Ammon's horn (tissue), 1 donor: ENCODE measurements around the gene PRPF39.

Experiments
- DNase-seq: peaks from one replicate; pipeline ENCODE4 v3.0.0-alpha.2; 2016; ENCODE audit warnings: low spot score

PRPF39 gene

DNA sequence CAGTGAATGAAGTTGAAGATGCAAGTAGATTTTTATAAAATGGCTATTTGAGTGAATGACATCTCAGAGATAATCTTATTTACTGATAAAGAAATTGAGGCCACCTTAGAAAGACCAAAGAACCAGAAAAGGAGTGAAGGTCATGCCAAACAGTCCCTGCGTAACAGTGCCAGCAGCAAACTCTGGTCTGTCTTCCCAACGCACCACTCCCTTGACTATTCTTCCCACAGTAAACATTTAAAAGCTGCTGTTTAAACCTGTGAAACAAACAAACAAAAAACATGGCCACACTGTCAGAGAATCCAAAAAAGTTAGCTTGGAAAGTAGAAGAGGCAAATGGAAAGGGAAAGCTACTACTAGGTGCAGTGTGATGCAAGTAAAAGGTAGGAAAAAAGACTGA lies 1.5 kb upstream of the PRPF39 start:
- no peak for DNase-seq

DNA sequence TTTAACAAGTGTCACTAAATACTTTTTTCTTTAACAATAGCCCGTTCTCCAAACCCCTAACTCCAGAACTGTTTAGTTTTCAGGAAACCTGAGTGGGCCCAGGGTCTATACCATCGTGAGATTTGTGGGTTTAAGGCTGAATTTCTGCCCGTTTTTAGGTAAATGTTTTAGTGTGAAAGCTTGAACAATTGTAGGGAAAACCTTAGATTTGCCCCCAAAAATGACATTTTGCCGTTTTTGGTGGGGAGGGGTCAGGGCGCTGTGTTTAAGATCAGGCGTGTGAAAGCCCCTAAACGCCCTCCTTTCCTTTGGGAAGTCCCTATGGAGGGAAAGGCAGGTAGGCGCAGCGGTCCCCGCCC lies 320 bp upstream of the PRPF39 start:
- no peak for DNase-seq

DNA sequence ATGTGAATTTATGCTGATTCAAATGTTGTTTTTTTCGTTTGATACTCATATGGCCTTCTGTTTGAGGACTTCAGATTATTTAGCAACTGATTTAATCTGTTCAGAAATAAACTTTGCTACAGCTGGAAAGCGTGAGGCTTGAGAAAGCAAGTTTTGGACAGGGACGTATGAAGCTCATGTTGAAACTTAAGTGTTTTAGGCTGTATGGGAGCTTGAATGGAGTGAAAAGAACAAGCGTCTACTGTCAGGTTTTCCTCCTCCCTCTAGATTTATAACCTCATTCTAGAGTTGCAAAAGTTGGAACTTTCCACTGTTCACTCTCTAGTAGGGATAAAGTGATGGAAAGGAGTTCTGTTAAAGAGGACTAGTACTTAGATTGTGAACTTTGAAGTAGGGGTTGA lies 1.0 kb downstream of the PRPF39 start:
- no peak for DNase-seq

DNA sequence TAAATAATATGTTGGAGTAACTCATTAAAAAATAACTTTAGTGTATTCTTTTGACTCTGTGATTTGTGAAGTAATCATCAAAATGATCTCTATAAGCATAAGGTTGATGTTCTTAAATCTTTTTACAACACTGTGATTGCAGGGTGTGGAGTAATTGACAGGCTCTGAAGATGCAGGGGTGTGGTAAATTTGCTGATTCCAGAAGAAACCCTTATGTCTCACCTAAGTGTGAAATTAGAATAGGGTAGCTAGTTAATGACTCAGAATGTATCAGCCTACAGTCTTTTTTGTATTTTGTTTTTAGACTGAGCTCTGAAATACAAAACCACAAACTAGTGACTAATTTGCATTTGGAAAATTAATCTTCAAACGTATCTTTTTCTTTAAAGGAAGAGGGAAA lies 5.9 kb downstream of the PRPF39 start:
- no peak for DNase-seq

DNA sequence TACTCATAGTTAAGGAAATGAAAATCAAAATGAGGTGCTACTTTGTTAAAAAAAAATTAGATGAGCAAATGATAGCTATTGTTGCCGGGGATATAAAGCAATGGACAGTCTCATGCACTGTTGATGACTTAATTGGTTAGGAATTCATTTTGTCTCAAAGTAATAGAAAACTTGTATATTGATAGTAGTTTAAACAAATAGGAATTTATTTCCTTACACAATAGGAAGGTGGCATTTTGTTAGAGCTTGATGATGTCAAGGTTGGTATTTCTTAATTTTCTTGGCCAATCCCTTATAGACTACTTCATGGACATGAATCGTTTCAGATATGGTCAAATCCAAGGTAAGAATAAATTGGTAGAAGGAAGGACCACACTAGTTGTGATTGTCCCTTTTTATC lies 7.8 kb downstream of the PRPF39 start:
- DNase-seq: no peak

DNA sequence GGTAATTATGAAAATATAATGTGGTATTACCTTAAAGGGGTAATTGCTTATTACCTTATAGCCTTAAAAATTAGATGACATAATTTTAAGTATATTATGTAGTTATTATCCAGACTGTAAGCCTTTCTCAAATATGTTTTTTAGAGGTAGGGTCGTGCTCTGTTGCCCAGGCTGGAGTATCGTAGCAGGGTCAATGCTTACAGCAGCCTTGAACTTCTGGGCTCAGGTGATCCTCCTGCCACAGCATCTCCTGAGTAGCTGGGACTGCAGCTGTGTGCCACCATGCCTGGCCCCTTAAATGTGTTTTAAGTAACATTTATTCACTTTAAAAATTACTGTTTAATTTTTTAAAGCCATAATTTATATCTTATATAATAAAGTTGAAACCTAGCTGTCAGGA lies 10.4 kb downstream of the PRPF39 start:
- DNase-seq: no peak

DNA sequence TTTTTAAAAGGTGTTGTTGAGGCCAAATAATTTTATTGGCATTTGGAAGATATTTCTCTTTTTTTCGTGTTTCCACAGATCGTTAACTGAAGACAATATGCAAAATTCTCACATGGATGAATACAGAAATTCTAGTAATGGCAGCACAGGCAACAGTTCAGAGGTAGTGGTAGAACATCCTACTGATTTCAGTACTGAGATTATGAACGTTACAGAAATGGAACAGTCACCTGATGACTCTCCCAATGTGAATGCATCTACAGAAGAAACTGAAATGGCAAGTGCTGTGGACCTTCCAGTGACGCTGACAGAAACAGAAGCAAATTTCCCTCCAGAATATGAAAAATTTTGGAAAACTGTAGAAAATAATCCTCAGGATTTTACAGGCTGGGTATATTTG lies 11.2 kb downstream of the PRPF39 start:
- DNase-seq: no peak

DNA sequence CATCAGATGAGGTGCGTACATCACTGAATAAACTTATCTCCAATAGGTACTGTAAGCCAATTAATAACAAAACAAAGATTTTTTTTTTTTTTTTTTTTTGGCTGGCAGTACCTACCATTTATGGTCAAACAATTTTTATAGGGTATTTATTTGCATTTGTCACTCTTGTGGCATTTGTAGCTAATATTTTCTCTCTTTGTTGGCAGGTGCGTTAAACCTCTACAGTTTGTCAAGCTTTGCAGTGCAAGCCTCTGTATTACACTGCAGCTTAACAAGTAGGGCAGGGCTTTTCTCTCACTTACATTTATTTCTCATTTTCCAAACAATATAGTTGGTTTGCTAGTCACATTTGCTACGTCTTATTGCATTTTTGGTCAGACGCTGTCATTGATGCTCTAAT lies 12.3 kb downstream of the PRPF39 start:
- no peak for DNase-seq

DNA sequence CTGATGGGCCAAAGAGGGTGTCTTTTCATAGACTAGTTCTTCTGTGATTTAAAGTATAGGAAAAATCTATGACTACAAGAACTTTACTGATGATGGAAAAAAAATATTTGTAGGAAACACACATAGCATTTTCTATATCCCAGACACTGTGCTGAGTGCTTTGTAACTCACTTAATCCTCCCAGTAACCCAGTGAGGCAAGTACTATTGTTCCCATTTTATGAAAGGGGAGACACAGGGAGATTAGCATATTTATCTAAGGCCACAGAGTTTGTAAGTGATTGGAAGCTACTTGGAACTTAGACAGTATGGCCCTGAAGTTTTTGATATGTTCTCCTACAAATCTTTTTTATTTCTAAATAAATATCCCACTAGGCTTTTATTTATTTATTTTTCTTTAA lies 19.9 kb downstream of the PRPF39 start:
- DNase-seq: no peak

DNA sequence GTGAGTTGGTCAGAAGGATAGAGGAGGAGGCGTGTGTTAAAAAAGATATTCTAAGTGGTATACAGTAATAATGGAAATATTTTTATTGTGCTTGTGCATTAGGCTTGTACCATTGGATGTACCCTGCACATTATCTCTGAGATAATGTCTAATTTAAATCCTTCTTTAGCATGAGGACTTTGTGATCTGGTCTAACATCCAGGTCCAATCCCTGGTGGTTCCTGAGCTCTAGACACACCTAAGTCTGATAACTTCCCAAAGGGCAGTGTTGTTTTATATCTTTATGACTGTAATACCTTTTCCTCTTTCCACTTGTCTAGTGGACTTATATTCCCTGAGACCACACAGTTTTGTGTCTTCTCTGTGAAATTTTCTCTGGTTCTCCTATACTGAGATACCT lies 20.6 kb downstream of the PRPF39 start:
- no peak for DNase-seq

DNA sequence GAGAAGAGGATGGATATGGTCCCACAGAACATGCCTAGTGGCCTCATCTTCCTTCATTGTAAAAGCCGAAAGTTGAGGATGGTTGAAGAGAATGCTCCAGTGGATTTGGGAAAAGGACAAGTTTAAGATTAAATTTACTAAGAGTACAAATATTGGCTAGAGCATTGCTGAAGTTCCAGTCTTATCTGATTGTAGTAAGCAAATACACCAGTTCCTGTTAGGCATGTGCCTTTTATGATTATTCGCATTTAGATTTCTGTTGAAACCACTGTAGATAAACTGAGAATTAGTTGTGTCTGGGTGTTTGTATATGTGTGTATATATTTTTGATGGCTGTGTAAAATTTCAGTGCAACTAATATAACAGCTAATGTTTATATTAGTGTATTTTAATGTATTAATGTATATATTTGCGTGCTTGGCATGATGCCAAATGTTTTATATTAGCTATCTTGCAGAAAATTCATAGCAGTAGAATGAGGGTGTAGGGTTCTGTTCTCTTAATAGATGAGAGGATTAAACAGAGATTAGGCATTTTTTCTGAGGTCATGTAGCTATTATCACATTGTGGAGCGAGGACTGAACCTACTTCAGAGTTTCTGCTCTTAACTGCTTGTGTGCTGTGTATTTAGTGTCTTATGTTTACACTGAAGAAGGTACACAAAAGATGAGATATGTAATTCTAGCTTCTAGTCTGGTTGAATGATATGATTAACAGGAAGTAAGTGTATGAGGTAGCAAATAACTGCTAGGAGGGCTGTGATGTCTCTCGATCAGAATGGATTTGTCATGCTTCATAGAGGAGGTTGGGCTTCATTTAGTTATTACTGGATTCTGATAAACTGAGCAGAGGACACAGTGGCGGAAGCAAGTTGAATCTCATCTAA lies 29.2 kb downstream of the PRPF39 start:
- DNase-seq: no peak

DNA sequence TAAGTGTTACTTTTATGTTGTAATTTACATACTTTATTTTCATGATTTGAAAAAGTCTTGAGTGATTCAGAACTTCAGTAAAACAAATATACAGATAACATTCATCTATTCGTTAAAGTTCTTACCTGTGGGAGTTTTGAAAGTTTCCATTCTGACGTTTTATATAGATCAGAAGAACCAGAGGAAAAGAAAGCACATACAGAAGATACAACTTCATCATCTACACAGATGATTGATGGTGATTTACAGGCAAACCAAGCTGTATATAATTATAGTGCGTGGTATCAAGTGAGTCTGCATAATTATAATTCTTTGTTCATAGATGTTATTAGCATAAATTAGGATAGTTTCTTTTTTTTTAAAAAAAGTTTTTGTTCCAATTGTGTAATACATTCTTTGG lies 30.4 kb downstream of the PRPF39 start:
- no peak for DNase-seq

DNA sequence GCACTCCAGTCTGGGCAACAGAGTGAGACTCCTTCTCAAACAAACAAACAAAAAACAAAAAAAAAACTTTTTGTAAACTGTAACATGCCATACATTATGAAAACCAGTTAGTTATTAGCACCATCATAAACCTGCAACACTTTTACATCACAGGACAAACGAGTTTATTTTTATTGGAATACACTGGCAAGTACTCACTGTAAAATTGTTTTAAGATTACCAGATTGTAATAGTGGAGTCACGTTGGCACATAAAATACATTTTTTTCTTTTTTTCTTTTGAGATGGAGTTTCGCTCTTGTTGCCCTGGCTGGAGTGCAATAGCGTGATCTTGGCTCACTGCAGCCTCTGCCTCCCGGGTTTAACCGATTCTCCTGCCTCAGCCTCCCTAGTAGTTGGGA lies 34.7 kb downstream of the PRPF39 start:
- no peak for DNase-seq

DNA sequence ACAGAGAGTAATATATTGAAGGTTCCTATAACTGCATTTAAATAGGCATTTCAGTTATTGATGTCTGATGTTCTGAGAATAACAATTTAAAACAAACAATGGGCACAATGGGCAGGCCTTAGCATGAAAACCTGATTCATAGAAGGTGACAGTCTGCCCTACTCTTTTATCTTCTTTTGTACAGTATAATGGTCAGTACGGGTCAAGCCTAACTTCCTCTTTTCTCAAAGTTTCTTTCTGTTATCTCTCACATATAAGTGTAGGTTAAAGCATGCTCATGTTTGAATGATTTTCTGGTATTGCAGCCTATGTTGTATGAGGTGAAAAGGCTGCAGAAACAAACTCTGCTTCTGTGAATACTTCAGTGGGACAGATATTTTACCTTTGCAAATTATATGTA lies 36.2 kb downstream of the PRPF39 start:
- no peak for DNase-seq

DNA sequence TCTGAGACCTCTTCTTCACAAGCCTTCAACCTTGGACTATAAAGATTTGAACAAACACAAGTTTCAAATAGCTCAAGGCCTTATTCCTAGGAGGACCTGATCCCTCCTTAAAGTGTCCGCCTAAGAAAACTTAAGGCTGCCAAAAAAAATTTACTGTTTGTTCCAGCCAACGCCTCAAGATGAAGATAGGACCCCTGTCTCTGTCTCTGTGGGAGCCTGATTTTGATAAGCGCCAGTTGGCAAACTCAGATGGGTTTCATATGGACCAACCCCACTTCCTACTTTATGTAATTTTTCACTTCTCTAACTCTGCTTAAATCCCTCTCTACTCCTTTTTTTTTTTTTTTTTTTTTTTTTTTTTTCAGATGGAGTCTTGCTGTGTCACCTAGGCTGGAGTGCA lies 39.4 kb downstream of the PRPF39 start:
- DNase-seq: no peak

DNA sequence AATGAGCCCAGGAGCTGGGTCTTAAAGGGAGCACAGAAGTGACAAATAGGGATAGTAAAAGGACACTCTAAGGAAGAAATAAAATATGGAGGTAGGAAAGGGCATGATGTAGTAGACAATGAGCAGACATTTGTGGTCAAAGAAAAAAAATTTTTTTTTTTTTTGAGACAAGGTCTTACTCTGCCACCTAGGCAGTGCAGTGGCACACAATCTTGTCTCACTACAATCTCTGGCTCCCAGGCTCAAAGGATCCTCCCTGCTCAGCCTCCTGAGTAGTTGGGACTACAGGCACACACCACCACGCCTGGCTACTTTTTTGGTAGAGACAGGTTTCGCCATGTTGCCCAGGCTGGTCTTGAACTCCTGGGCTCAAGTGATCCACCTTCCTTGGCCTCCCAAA lies 41.8 kb downstream of the PRPF39 start:
- no peak for DNase-seq

DNA sequence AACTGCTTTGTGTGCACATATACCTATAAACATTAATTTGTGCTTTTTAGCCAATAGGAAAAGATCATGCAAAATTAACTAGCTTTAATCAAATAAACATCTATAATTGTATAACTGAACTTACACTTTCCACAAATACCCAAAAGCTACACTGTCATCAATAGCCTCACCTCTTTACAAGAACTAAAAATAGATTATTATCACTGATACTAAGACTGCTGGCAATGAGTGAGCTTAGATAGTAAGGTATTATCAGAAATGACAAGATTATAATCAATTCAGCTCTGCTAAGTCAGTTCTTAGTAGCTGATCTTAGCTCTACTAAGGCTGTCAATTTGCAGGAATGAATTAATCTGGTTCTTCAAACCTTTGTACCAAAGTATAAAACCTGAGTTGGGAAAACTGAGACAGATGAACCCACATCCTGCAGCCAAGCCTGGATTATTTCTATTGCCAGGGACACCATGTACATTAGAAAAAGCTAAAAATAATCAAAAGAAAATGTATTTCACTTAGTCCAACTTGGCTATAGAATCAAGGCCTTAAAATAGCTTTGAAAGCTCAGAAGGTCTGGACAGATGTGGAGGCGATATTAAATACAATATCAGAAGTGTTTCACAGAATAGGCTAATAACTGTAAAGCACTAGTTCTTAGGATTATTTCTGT lies 45.2 kb downstream of the PRPF39 start:
- DNase-seq: no peak

DNA sequence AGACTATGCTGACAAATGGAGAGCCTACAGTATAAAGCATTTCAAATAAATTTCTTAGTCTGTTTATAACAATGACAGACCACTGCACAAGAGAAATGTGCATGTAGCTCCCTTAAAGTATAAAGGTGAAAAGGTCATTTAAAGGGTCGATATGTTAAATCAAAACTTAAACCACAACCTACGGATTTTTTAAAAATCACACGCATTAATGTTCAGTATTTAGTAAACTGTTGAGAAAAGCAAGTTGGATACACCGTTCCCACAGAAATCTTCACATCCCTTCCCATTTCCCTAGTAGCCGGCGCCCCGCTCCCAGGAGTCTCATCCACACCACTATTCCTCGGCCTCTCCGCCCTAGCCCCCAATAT lies 49.8 kb downstream of the PRPF39 start:
- DNase-seq: no peak

DNA sequence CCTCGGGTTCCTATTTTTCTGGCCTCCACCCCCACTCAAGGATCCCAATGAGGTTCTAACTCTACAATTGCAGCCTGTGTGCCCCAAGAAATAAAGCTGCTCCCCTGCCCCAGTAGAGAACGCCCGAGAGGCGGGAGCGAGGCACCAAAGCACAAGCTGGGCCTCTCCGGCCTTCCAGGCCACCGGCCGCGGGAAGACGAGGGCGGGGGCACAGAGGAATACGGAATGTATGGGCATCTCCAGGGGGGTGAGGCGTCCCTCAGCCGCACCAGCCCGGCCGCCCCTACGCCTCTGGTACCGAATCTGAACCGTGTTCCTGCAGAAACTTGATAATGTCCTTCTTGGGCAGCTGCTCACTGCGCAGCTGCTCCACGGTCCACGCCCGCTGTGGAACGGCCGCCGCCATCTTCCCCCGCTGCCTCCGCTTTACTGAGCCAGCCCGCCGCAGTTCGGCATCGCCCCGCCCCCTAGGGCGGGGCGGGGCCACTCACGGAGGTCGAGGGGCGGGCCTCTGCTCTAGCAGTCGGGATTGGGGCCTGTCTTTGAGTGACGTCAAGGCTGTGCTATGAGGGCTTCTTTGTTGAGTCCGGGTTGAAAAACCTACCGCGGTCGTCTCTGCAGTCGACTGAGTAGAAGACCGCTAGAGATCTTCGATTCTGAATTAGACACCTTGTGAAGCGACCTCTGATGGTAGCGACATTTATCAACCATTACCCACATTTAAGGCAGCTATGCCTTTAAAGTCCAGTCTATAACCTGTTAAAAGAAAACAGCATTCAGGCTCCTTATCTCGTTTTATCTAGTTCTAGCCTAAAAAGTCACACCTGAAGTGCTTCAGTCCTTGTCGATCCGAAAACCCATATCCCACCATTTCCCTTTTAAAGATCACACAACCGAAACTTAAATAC lies 50.4 kb downstream of the PRPF39 start, which contains the start of gene FKBP3:
TSS of gene FKBP3 (minus strand) at position 431 of the 908 bp plus-strand sequence. CDS start at position 406, 25 bp downstream.
- DNase-seq: peak; percentile 99

DNA sequence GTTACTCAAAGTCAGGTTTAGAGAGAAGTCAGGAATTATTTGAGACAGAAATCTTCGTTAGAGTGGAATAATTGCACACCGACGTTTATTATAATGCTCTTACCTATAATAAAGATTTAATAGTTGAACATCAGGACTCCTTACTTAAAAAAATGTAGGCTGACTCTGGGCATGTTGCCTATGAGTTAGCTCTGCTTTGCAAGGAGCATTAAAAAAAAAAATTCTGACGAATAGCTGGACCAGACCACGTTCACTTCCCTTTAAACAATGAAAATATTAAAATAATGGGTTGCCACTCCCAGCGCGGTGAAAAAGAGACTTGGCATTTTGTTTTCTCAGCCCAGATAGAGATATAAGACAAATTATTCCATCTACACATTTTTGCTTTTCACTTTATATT lies 51.2 kb downstream of the PRPF39 start:
- DNase-seq: peak; percentile 5

DNA sequence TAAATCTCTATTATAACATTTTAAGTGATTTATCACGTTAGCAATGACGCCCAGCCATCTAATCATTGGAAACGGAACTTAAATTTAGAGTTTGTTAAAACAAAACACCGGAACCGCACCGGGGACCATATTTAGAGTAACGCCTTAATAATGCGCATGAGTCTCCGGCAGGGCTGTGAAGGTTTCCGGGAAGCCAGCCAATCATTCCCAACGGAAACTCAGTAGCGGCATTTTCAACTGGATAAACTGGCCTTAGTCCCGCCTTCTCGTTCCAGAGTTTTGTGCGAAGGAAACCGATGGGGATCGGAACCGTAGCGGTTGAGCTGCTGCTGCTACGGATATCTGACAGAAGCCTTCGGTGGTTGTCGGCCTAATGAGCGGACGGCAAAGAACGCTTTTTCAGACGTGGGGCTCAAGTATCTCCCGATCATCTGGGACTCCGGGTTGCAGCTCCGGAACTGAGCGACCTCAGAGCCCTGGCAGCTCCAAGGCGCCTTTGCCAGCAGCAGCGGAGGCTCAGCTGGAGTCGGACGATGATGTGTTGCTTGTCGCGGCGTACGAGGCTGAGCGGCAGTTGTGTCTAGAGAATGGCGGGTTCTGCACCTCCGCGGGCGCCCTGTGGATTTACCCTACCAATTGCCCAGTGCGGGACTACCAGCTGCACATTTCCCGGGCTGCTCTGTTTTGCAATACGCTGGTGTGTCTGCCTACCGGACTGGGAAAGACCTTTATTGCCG lies 51.9 kb downstream of the PRPF39 start, which contains the start of gene FANCM:
TSS of gene FANCM (plus strand) at position 272 of the 737 bp plus-strand sequence. CDS start at position 374, 102 bp downstream.
- DNase-seq: peak; percentile 94

DNA sequence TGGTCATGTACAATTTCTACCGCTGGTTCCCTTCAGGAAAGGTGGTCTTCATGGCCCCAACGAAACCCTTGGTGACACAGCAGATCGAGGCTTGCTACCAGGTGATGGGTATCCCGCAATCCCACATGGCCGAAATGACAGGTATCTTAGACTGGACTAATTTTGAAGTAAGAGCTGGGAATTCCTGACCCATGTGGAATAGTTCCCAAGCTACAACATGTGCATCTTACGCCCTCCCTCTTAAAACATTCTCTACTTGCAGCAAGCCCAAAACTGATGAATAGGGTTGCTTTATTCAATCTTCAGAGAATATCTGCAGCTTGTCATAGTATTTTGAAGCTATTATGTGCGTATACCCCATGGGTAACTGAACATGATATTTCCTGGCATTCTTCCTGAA lies 52.5 kb downstream of the PRPF39 start:
- DNase-seq: no peak
